ENCODE data around the gene ADPRHL1.
"Not testable (repeated sequence)": the region's sequence is repeated elsewhere in the genome, so short reads cannot be mapped to it uniquely, and the experiment has no call there.

The ADPRHL1 gene

GRCh38 chr13:113369189-113369588 lies 84.1 kb downstream of the ADPRHL1 start:
- DNase-seq (ENCODE audit: low read depth): no peak

GRCh38 chr13:113368353-113368752 lies 84.9 kb downstream of the ADPRHL1 start:
- not testable (repeated sequence) for DNase-seq (ENCODE audit: low read depth)

DNA sequence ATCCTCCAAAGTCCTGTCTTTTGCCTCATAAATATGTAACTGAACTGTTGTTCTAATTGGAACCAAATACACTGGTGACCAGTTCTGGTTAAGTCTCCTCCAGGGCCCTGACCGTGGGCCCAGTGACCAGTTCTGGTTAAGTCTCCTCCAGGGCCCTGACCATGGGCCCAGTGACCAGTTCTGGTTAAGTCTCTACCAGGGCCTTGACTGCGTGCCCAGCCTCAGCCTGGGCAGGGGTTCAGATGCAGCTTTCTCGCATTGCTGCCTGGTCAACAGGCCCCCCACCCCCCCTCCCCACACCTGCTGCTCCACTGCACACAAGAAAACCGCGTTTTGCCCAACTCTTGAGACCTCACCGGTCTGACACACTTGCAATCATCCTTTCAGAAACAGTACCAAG lies 85.5 kb downstream of the ADPRHL1 start:
- DNase-seq (ENCODE audit: low read depth): no peak

DNA sequence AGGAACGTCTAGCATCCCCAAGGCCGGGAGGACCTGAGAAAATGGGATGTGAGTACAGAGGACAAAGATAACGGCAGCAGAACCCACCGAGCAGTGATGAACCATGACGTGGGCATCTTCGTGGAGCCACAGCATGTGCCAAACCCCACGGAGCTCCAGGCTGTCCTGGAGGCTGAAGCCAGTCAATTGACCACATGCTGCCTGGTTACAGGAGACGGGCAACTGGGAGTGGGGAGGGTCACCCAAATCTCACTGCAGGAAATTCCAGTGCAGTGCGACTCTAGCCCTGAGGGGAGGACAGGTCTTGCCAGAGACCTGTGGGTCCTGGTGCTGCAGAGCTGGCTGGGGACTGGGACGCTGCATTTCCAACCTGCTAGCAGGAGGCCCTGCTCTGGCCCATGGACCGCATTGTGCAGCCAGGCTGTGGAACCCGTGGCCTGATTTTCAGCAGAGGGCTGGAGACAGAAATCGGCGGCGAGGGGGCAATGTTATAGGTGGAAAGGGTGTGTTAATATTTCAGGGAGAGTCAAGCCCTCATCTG lies 86.2 kb downstream of the ADPRHL1 start:
- DNase-seq (ENCODE audit: low read depth): no peak

DNA sequence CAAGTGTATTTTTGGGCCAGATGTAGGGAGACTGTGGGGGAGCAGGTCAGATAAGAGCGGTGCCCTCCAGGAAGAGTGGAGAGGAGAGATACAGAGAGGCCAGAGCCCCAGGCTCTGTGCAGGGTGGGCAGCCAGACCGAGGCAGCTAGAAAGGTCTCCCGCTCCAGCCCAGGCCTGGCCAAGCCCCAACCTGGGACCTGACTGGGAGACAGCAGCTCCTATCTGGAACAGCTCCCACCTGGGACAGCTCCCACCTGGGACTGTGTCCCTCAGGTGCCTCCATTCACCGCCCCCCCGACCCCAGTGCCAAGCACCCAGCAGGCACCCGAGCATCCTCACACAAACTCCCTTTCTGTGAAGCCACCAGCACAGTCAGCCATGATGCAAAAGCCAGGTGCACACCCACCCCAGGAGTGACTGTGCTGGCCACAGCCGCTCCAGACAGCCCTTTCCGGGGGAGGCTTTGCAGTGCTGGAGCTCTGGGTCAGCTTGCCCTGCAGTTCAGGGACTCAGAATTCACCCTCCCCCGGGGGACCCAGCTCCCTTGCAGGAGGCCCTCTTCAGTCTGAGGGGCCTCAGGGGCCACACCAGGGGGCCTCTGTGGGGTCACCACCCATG lies 87.2 kb downstream of the ADPRHL1 start:
- no peak for DNase-seq (ENCODE audit: low read depth)

- DNase-seq (ENCODE audit: low read depth): no peak
These were observed 87.7 kb downstream of the ADPRHL1 start for GRCh38 chr13:113365583-113365970.

DNA sequence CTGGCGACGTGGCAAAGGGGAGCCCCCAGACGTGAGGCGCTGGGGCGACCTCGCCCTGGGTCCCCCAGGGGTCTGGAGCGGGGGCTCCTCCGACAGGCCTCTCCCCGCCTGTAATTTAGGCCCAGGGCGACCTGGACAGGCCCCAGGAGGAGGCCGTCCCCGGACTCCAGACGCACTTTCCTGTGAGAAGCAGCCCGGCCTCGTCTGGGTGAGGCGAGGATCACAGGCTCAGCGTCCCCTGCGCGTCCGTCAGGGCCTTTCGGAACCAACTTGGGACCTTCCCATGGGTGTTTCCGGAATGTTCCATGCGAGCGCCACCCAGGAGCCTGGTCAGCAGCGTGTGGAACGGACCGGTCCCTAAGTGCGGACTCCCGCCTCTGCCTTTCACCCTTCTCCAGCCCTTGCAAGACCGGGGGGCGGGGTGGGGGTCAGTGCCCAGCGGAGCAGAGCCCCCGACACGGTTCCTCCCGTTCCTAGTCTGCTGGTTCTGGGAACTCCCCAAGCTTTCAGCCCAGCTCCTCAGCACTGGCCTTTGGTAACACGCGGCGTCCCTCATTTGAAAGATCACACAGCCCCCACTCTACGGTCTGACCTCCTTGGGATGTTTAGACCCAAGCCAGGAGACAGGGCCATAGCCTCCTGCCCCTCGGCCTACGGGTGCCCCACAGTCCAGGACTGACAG lies 88.2 kb downstream of the ADPRHL1 start:
- DNase-seq (ENCODE audit: low read depth): no peak

GRCh38 chr13:113364311-113364889 lies 88.9 kb downstream of the ADPRHL1 start:
- no peak for DNase-seq (ENCODE audit: low read depth)

DNA sequence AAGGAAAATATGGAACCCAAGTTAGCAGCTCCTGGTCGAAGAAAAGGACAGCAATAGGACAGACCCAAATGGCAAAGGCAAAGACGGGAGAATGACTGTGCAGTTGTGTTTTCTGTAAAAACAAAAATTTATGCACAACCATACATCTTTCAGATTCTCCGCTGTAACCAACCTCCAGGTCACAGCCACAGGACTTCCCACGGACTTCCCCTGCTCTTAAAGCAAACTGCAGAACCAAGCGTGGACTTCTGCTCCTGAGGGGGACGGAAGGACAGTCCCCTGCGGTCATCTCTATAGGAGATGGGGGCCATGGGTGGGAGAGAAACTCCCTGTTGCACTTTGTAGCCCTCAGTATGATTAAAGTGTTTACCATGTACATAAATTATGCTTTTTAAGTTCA lies 91.9 kb downstream of the ADPRHL1 start:
- no peak for DNase-seq (ENCODE audit: low read depth)

DNA sequence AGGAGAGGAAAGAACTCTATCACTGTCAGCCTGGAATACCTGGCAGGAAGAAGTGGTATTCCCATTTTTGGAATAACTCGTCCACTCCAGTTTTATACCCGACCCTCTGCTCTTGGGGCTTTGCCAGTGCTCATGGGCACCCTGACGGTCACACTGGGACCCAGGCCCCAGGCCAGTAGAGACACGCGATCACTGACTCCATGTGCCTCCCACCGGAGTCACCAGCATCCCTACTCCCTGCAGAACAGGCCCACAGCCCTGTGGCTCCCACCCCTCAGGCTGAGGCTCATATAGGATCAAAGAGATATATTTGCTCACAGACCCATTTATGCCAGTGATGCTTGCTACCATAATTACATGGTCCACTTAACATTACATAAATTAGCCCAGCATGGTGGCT lies 92.8 kb downstream of the ADPRHL1 start:
- no peak for DNase-seq (ENCODE audit: low read depth)

DNA sequence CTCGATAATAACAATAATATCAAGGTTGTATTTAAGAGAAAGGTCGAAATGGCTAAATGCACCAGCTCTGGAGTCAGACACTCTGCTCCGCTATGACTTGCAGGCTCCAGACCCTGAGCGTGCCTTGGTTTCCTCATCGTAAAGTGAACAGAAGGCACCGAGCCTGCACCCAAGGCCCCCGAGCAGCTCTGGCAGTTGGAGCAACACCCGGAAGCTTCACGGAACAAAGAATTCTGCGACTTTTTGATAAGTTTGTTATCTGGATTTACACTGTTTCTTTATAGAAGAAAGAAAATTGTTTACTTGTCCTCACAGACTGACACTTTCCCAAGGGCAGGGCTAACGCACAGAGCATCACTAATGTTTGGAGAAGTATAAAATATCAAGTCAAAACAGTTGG lies 93.7 kb downstream of the ADPRHL1 start:
- no peak for DNase-seq (ENCODE audit: low read depth)

DNA sequence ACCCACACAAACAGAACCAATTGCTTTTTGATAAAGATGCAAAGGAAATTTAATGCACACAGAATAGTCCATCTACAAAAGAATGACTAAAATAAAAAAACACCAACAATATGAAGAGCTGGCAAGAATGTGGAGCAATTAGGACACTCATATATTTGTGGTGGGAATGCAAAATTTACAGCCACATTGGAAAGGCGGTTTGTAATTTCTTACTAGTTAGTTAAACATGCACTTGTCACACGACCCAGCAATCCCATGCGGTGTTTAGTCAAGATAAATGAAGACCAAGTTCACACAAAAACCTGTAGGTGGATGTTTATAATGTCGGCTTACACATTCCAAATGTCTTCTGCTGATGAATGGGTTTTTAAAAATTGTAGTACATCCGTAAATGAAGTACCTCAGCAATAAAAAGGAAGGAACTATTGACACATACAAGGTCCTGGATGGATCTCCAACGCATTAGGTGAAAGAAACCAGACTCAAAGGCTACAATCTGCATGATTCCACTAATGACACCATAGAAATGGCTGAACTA lies 94.6 kb downstream of the ADPRHL1 start:
- DNase-seq (ENCODE audit: low read depth): no peak

GRCh38 chr13:113357529-113357928 lies 95.8 kb downstream of the ADPRHL1 start:
- no peak for DNase-seq (ENCODE audit: low read depth)

DNA sequence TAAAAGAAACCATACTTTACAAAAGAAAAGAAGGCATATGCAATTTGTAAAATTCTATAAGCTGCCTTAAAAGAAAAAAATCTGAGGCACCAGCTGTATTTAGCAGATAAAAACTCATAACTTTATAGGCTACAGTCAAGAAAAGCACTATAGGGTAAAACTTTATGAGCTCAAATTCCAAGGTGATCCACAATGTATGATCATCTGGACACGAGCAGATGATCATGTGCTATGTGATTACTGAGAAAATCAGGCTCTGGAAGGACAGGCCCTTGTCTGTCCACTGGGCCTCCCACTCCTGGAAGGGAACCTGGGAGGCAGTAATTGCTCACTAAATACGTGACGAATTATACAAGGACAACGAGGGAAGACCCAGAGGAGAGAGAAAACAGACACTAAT lies 96.7 kb downstream of the ADPRHL1 start:
- DNase-seq (ENCODE audit: low read depth): no peak

GRCh38 chr13:113355621-113356020 lies 97.7 kb downstream of the ADPRHL1 start:
- no peak for DNase-seq (ENCODE audit: low read depth)

DNA sequence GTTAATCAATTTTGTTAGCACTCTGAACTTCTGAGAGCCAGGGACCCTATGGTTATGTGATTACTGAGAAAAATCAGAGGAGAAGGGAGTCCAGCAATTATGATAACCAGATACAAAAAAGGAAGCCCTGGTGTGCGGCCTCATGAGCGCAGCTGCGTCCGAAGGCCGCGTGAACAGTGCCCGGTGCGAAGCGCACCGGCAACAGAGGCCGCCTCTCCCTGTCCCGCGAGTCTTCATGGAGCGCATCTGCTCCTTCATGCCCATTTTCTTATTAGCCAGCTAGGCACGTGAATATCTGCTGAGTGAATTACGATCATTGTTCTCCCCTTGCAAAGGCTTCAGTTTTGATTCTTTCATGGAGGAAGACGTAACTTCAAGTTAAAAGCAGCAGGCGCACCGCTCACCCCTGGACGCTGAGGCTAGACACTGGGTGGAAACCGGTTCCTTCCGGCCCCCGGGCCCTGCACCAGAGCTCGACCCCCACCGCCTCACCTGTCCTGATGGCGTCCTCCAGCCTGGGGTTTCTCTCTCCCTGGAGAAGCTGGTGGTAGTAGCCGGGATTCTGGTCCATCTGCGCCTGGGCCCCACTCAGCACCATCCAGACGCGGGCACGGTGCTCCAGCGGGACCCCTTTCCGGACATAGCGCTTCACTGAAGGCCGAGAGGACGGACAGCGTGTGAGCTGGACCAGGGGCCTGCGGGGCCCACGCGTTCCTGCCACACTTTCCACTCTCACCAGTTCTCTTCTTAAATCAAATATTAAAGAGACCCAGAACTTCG lies 98.3 kb downstream of the ADPRHL1 start:
- no peak for DNase-seq (ENCODE audit: low read depth)

DNA sequence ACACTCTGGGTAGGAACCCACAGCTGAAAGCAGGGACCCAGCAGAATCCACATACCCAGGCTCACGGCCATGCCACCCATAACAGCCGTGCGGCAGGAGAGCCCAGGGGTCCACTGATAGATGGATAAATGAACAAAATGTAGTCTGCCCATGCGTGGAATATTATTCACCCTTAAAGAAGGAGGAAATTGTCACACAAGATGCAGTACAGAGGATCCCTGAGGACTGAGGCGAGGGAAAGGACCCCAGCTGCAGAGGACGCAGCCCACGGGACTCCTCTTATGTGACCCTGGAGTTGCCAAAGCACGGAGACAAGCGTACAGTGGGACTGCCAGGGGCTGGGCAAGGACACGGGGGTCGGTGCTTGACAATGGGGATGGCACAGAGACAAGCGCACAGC lies 100.0 kb downstream of the ADPRHL1 start:
- DNase-seq (ENCODE audit: low read depth): no peak

GRCh38 chr13:113351514-113352026 lies 101.7 kb downstream of the ADPRHL1 start:
- no peak for DNase-seq (ENCODE audit: low read depth)

DNA sequence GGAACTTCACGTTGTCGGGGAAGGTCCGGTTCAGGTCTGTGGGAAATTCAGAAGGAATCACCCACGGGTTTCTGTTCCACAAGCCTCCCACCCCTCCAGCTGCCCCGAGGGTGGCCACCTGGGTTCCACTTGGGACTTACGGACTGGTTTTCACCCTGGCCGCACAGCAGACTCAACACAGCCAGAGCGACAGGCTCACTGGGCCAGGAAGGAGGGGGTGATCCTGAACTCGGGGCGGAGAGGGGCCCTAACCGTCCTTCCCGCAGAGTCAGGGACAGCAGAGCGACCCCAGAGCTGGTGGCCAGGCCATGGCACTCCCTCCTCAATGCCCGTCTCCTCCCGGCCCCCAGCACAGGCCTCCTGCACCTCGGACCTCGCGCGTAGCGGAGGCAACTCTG lies 102.4 kb downstream of the ADPRHL1 start:
- no peak for DNase-seq (ENCODE audit: low read depth)

DNA sequence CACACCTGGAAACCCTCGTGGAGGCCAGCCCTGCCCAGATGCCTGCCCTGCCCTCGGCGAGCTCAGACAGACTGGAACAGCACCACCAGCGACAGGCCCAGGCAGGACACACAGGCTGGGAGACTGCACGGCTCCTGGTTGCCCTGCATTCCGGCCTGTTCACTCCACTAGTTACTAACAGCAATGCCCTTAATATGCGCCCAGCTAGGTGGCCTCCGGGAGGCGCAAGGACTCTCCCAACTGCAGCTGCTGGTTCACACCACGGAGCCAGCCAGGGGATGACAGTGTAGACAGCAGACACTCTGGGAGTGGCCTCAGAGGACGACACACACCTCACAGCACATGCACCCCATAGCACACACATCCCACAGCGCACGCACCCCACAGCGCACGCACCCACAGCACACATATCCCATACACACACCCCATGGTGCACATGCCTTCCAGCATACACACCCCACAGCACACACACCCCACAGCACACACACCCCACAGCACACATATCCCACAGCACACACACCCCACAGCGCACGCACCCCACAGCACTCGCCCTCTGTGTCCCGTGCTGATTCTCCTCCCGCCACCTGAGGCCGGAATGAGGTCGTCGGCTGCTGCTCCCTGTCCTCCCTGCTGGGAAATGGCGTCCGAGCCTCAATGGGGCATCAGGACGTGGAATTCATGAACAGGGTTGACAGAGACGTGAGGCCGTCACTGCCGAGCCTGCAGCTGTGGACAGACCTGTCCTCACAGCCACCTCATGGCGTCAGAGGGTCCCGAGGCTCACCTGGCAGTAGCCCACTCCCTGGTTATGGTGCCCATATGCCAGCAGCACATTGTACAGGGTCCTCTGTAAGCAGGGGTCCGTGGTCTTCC lies 103.0 kb downstream of the ADPRHL1 start:
- DNase-seq (ENCODE audit: low read depth): no peak
